HG03103 (cell line): ENCODE results near the gene OR2M7.
"Not testable (repeated sequence)": the region's sequence is repeated elsewhere in the genome, so short reads cannot be mapped to it uniquely, and the experiment has no call there.

Experiments
- ATAC-seq: cut with Tn5 transposase; IDR thresholded peaks from one replicate; pipeline ENCODE4 v1.9.1; 2021; ENCODE audit warnings: low read depth; ENCODE audit not compliant: unreplicated experiment

The OR2M7 gene

GRCh38 chr1:248324468-248324867 is at the start of gene OR2M7:
Gene OR2M7, minus strand, starts transcription at chr1:248324568. Its CDS starts 0 bp downstream, at chr1:248324568.
- ATAC-seq: no peak

DNA sequence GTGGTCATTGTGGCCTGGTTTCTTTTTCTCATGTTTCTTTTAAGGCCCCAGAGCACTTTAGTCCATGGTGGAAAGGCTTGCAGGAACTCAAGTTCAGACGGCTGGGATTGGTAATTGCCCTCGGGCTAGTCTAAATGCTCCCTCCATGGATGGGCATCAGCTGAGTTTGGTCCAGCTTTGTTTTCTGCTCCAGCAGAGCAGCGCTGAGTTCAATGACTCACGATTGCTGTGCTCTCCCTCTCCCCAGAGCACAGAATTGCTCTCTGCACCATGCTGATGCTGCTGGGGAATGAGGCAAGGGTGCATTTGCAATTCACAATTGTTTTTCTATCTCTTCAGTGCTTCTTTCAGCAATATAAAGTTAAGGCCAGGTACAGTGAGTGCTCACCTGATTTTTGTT is 49.4 kb upstream of the OR2M7 start:
- no peak for ATAC-seq

- no peak for ATAC-seq
These were observed 48.0 kb upstream of the OR2M7 start for GRCh38 chr1:248372394-248372793.

GRCh38 chr1:248366609-248367008 is 42.2 kb upstream of the OR2M7 start:
- no peak for ATAC-seq

GRCh38 chr1:248361121-248361715 is 36.9 kb upstream of the OR2M7 start, which contains the start of gene OR2T4:
Gene OR2T4, plus strand, starts transcription at chr1:248361665. Its CDS starts 0 bp downstream, at chr1:248361665.
- ATAC-seq: no peak

GRCh38 chr1:248359415-248359814 is 35.0 kb upstream of the OR2M7 start:
- no peak for ATAC-seq

DNA sequence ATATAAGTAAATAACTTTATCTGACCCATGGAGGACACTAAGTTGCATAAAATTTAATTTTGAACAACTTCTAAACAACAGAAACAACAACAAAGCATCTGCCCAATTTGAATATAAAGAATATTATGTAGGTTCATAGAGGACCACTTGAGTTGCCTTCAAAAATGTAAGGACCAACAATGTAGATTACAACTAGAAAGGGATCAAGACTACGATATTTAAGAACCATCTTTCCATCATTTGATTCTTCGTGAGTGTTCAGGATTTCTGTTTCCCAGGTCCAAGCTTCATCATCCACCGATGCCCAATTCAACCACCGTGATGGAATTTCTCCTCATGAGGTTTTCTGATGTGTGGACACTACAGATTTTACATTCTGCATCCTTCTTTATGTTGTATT is 24.1 kb upstream of the OR2M7 start, which contains the start of gene OR14C36:
OR14C36 (plus strand) TSS at position 301 of the 400 bp plus-strand sequence; CDS start at position 301, 0 bp downstream.
- ATAC-seq: no peak

- no peak for ATAC-seq
These were observed 19.1 kb upstream of the OR2M7 start for GRCh38 chr1:248343451-248343850.

GRCh38 chr1:248316796-248317195 is 7.6 kb downstream of the OR2M7 start:
- ATAC-seq: no peak

DNA sequence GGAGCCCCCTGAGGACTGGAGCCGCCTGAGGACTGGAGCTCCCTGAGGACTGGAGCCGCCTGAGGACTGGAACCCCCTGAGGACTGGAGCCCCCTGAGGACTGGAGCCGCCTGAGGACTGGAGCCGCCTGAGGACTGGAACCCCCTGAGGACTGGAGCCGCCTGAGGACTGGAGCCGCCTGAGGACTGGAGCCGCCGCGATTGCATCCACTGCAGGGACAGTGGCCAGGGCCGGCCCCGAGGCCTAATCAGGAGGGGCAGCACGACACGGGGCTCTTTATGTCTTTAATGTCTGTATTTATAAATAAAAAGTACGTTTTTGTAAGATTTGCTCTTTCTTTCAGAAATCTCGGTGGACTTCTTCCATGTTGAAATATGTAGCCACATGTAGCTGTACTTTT is 17.6 kb downstream of the OR2M7 start:
- ATAC-seq: not testable (repeated sequence)

DNA sequence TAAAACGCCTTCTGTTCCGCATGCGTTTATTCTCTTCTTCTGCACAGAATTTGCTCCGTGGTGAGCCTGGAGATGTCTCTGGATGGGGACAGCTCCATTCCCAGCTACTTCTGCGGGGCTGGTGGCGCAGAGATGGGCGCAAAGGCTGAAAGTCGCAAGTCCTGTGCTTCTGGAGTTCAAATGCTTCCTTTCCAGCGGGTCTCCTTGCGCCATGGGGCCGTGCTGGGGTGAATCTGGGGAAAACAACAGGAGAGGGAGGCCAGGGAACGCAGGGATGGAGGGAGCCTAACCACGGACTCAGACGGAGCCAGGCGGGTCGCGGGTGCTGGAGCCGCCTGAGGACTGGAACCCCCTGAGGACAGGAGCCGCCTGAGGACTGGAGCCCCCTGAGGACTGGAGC is 18.3 kb downstream of the OR2M7 start:
- ATAC-seq: no peak

DNA sequence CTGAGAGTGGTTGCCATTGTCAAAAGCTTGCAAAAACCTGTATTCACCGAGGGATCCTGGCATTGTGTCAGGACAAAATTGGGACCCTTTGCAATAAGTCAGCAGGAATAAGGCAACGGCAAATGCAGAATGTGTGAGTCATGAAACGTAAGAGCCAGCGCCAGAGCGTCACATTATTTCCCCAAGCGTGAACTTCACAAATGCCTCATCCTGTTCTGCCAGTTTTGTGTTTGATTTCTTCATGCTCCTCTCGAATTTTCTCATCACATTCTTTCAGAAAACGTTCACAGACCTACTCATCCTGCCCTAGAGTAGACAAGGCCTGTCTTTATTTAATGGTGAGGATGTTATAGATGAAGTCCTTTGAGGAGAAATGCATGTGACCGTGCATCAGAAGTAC is 18.7 kb downstream of the OR2M7 start:
- ATAC-seq: not testable (repeated sequence)

DNA sequence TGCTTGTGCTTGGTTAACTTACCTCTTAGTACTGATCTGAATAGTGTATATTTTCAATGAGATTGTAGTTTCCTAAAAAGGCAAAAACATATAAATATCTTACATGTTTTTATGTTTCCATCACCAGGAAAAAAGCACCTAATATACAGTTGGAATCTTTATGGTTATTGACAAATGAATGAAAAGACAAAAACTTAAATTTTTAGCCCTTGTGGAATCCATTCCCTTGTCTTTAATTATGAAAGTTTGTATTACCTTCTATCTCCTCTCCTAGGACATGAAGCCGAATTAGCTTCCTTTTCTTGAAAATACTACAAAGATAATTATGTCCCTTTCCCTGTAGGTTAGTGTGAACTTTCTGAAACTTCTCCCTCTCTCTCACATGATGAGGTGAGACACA is 21.0 kb downstream of the OR2M7 start, which contains the start of gene OR2T12:
OR2T12 (minus strand) TSS at position 101 of the 400 bp plus-strand sequence. CDS start 7,846 bp downstream, outside the sequence.
- no peak for ATAC-seq

DNA sequence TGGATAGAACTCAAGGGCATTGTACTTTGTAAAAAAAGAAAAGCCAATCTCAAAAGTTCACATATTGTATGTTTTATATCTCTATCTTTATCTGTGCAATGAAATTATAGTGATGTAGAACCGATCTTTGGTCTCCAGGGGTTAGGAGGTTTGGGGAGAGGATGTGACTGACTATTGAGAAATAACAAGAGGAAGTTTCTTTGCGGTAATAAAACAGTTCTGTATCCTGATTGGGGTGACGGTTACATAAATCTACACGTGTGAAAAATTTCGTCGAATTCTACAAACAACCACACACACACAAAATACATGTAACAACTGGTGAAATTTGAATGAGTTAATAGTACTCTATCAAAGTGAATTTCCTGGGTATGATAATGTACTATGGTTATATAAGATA is 36.0 kb downstream of the OR2M7 start:
- ATAC-seq: no peak

DNA sequence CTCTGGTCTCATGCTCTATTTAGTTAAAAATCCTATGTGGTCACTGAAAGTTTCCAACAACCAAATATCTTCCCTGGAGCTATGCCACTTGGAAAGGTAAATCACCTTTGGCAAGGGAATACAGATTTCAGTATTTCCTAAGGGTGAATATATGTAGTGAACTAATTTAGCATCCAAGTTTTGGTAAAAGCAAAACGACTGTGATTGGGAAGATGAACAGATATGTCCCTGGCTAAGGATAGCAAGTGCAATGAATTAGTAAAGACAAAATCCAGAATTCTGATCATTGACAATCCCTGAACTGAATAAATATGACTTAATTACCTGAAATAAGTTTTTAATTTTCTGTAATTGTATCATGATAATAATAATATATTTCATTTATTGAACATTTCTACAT is 46.5 kb downstream of the OR2M7 start, which contains the start of gene OR2T33:
OR2T33 (minus strand) TSS at position 101 of the 400 bp plus-strand sequence. CDS start 4,162 bp downstream, outside the sequence.
- ATAC-seq: no peak
